ENCODE results near the gene MTUS2.

MTUS2 gene

GRCh38 chr13:29525757-29526156, 705.6 kb downstream of the MTUS2 start:
- H3K36me3 ChIP-seq (ENCODE audit: control insufficient read depth, insufficient read depth, low read length) = peaks cover 87% of the 10 kb centered on the region
- no peak overlapping the region for H3K9ac ChIP-seq (ENCODE audit: low read length)
- no peaks in the 10 kb centered on the region for H3K9me3 ChIP-seq (ENCODE audit: control insufficient read depth, insufficient read depth, low read depth, low read length)
- H3K4me3 ChIP-seq (ENCODE audit: low read depth, low read length) = no peak overlapping the region
- peaks cover 13% of the 10 kb centered on the region for H3K4me1 ChIP-seq (ENCODE audit: control insufficient read depth, insufficient read depth, low read length)
- H3K27ac ChIP-seq (ENCODE audit: low read depth, low read length) = no peak overlapping the region
- H3K27me3 ChIP-seq (ENCODE audit: control insufficient read depth, insufficient read depth, low read length) = no peaks in the 10 kb centered on the region

- Histone ChIP-seq H3K9ac (ENCODE audit: low read length) (no peak overlapping the region), H3K9me3 (ENCODE audit: control insufficient read depth, insufficient read depth, low read depth, low read length) (no peaks in the 10 kb centered on the region), H3K4me1 (ENCODE audit: control insufficient read depth, insufficient read depth, low read length) (peaks cover 13% of the 10 kb centered on the region), H3K36me3 (ENCODE audit: control insufficient read depth, insufficient read depth, low read length) (peaks cover 87% of the 10 kb centered on the region), H3K4me3 (ENCODE audit: low read depth, low read length) (no peak overlapping the region), H3K27me3 (ENCODE audit: control insufficient read depth, insufficient read depth, low read length) (no peaks in the 10 kb centered on the region), H3K27ac (ENCODE audit: low read depth, low read length) (no peak overlapping the region)
Measured at GRCh38 chr13:29526741-29527140, 706.6 kb downstream of the MTUS2 start.

GRCh38 chr13:29527511-29527910, 707.4 kb downstream of the MTUS2 start:
- Histone ChIP-seq H3K9ac (ENCODE audit: low read length) (no peak overlapping the region), H3K36me3 (ENCODE audit: control insufficient read depth, insufficient read depth, low read length) (peaks cover 87% of the 10 kb centered on the region)

GRCh38 chr13:29527916-29528315, 707.8 kb downstream of the MTUS2 start:
- no peak overlapping the region for H3K27ac ChIP-seq (ENCODE audit: low read depth, low read length)

More at GRCh38 chr13:29527511-29527910, 707.4 kb downstream of the MTUS2 start:
- H3K9me3 ChIP-seq (ENCODE audit: control insufficient read depth, insufficient read depth, low read depth, low read length) = no peaks in the 10 kb centered on the region
- peaks cover 8% of the 10 kb centered on the region for H3K4me1 ChIP-seq (ENCODE audit: control insufficient read depth, insufficient read depth, low read length)
- H3K27me3 ChIP-seq (ENCODE audit: control insufficient read depth, insufficient read depth, low read length) = no peaks in the 10 kb centered on the region
- H3K4me3 ChIP-seq (ENCODE audit: low read depth, low read length) = no peak overlapping the region
- H3K27ac ChIP-seq (ENCODE audit: low read depth, low read length) = no peak overlapping the region

GRCh38 chr13:29529754-29530153, 709.6 kb downstream of the MTUS2 start:
- no peak overlapping the region for H3K9ac ChIP-seq (ENCODE audit: low read length)
- no peaks in the 10 kb centered on the region for H3K27me3 ChIP-seq (ENCODE audit: control insufficient read depth, insufficient read depth, low read length)
- H3K4me1 ChIP-seq (ENCODE audit: control insufficient read depth, insufficient read depth, low read length) = no peaks in the 10 kb centered on the region
- no peaks in the 10 kb centered on the region for H3K9me3 ChIP-seq (ENCODE audit: control insufficient read depth, insufficient read depth, low read depth, low read length)
- peaks cover 87% of the 10 kb centered on the region for H3K36me3 ChIP-seq (ENCODE audit: control insufficient read depth, insufficient read depth, low read length)
- no peak overlapping the region for H3K4me3 ChIP-seq (ENCODE audit: low read depth, low read length)
- H3K27ac ChIP-seq (ENCODE audit: low read depth, low read length) = no peak overlapping the region

More at GRCh38 chr13:29527916-29528315, 707.8 kb downstream of the MTUS2 start:
- no peaks in the 10 kb centered on the region for H3K9me3 ChIP-seq (ENCODE audit: control insufficient read depth, insufficient read depth, low read depth, low read length)
- H3K36me3 ChIP-seq (ENCODE audit: control insufficient read depth, insufficient read depth, low read length) = peaks cover 87% of the 10 kb centered on the region
- H3K4me3 ChIP-seq (ENCODE audit: low read depth, low read length) = no peak overlapping the region
- H3K4me1 ChIP-seq (ENCODE audit: control insufficient read depth, insufficient read depth, low read length) = peaks cover 4% of the 10 kb centered on the region
- H3K9ac ChIP-seq (ENCODE audit: low read length) = no peak overlapping the region
- no peaks in the 10 kb centered on the region for H3K27me3 ChIP-seq (ENCODE audit: control insufficient read depth, insufficient read depth, low read length)

GRCh38 chr13:29530901-29531300, 710.8 kb downstream of the MTUS2 start:
- H3K4me1 ChIP-seq (ENCODE audit: control insufficient read depth, insufficient read depth, low read length) = no peaks in the 10 kb centered on the region
- no peak overlapping the region for H3K4me3 ChIP-seq (ENCODE audit: low read depth, low read length)
- H3K9me3 ChIP-seq (ENCODE audit: control insufficient read depth, insufficient read depth, low read depth, low read length) = no peaks in the 10 kb centered on the region
- H3K36me3 ChIP-seq (ENCODE audit: control insufficient read depth, insufficient read depth, low read length) = peaks cover 93% of the 10 kb centered on the region
- H3K9ac ChIP-seq (ENCODE audit: low read length) = no peak overlapping the region
- no peaks in the 10 kb centered on the region for H3K27me3 ChIP-seq (ENCODE audit: control insufficient read depth, insufficient read depth, low read length)
- H3K27ac ChIP-seq (ENCODE audit: low read depth, low read length) = no peak overlapping the region

DNA sequence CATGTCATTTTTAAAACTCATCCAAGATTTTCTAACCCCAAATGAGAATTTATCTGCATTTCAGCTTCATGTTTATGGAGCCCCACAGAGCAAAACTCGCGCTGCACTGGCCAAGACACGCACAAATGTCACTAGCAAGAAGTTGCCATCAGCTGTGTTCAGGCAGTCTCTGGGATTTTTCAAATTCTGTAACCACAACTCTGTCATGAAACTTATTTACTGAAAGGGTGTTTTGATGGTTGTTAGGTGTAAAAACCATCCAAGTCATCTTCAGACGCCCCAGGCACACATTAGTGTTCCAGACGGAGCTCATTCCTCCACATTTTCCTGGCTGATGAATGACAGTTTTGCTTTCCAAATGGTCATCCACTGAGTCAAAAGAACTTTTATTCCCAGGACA, 712.0 kb downstream of the MTUS2 start:
- no peak overlapping the region for H3K4me3 ChIP-seq (ENCODE audit: low read depth, low read length)
- H3K9ac ChIP-seq (ENCODE audit: low read length) = no peak overlapping the region
- peaks cover 94% of the 10 kb centered on the region for H3K36me3 ChIP-seq (ENCODE audit: control insufficient read depth, insufficient read depth, low read length)
- no peaks in the 10 kb centered on the region for H3K4me1 ChIP-seq (ENCODE audit: control insufficient read depth, insufficient read depth, low read length)
- no peaks in the 10 kb centered on the region for H3K27me3 ChIP-seq (ENCODE audit: control insufficient read depth, insufficient read depth, low read length)
- H3K27ac ChIP-seq (ENCODE audit: low read depth, low read length) = no peak overlapping the region
- H3K9me3 ChIP-seq (ENCODE audit: control insufficient read depth, insufficient read depth, low read depth, low read length) = no peaks in the 10 kb centered on the region

GRCh38 chr13:29532821-29533220, 712.7 kb downstream of the MTUS2 start:
- Histone ChIP-seq H3K4me3 (ENCODE audit: low read depth, low read length) (no peak overlapping the region), H3K36me3 (ENCODE audit: control insufficient read depth, insufficient read depth, low read length) (peaks cover 87% of the 10 kb centered on the region), H3K27ac (ENCODE audit: low read depth, low read length) (no peak overlapping the region), H3K9ac (ENCODE audit: low read length) (no peak overlapping the region), H3K27me3 (ENCODE audit: control insufficient read depth, insufficient read depth, low read length) (no peaks in the 10 kb centered on the region), H3K9me3 (ENCODE audit: control insufficient read depth, insufficient read depth, low read depth, low read length) (no peaks in the 10 kb centered on the region), H3K4me1 (ENCODE audit: control insufficient read depth, insufficient read depth, low read length) (no peaks in the 10 kb centered on the region)

DNA sequence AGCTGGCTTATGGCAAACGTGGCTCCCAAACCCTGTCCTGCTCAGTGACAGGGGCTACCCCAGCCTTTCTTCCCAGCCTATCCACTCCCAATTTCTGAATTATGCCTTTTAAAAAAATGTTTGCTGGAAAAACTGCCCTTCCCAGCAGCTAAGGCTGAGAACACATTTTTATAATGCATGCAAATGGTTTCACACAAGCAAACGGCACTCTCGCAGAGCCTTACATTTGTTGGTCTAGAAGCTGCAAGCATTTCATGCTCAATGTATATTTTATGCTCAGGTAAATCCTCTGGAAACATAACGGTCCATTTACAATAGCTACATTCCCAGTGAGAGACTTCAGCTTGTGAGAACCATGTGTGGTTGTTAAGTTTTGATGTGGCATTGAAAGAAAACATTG, 713.9 kb downstream of the MTUS2 start:
- Histone ChIP-seq H3K4me1 (ENCODE audit: control insufficient read depth, insufficient read depth, low read length) (peaks cover 7% of the 10 kb centered on the region), H3K9me3 (ENCODE audit: control insufficient read depth, insufficient read depth, low read depth, low read length) (no peaks in the 10 kb centered on the region), H3K27me3 (ENCODE audit: control insufficient read depth, insufficient read depth, low read length) (no peaks in the 10 kb centered on the region), H3K4me3 (ENCODE audit: low read depth, low read length) (no peak overlapping the region), H3K27ac (ENCODE audit: low read depth, low read length) (no peak overlapping the region), H3K36me3 (ENCODE audit: control insufficient read depth, insufficient read depth, low read length) (peaks cover 75% of the 10 kb centered on the region), H3K9ac (ENCODE audit: low read length) (no peak overlapping the region)

DNA sequence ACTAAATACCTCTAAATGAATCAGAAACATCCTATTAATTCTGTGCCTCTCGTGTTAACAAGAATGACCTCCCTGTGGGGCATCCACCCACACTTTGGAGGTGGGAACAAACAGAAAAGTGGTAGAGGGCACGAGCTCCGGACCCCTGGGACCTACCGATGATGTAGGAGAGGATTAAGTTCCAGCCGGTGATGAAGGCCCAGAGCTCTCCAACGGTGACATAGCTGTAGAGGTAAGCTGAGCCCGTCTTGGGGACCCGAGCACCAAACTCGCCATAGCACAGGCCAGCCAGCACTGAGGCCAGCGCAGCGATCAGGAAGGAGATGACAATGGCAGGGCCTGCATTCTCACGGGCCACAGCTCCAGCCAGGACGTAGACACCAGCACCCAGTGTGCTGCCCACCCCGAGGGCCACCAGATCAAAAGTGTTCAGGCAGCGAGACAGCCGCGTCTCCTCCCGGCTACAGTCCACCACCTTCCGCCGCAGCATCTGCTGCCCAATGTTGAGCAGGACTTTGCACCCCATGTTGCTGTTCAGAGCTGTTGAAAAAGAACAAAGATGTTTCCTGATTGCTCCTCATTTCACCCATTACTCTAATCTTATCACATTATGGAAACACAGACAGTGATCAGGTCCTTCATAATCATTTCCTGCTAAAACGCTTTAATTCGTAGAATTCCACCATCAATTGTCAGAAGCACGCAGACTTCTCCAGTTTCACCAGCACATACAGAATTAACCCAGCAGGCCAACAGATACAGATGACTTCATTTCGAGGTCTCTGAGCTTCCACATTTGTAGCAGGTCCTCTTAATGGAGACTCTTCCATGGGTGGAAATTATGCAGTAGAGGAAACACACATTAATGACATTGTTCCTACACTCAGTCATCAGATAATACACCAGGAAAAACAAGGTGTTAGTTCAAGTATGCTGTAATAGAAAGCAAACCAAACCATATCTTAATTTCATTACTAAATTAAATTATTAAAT, 715.8 kb downstream of the MTUS2 start:
- H3K9ac ChIP-seq (ENCODE audit: low read length) = no peak overlapping the region
- no peaks in the 10 kb centered on the region for H3K27me3 ChIP-seq (ENCODE audit: control insufficient read depth, insufficient read depth, low read length)
- peaks cover 56% of the 10 kb centered on the region for H3K36me3 ChIP-seq (ENCODE audit: control insufficient read depth, insufficient read depth, low read length)
- H3K9me3 ChIP-seq (ENCODE audit: control insufficient read depth, insufficient read depth, low read depth, low read length) = no peaks in the 10 kb centered on the region
- H3K27ac ChIP-seq (ENCODE audit: low read depth, low read length) = no peak overlapping the region
- H3K4me3 ChIP-seq (ENCODE audit: low read depth, low read length) = no peak overlapping the region
- H3K4me1 ChIP-seq (ENCODE audit: control insufficient read depth, insufficient read depth, low read length) = peaks cover 24% of the 10 kb centered on the region

DNA sequence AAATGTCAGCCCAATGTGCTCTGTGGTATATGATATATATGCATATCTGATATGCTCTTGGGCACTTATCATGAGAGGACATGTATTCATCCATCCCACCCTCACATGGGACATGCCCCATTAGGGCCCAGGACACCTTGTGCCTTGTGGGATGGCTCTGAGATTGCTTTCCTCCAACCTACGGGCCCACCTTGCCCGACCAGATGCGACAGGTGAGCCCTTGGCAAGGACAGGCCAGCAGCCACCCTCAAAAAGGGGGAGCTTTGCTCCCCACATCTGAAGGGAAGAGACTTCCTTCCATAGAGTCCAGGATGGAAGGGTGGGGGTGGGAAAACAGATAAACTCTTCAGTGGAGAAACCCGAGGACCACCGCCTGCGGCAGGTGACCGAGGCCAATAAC, 716.7 kb downstream of the MTUS2 start:
- peaks cover 49% of the 10 kb centered on the region for H3K36me3 ChIP-seq (ENCODE audit: control insufficient read depth, insufficient read depth, low read length)
- no peaks in the 10 kb centered on the region for H3K9me3 ChIP-seq (ENCODE audit: control insufficient read depth, insufficient read depth, low read depth, low read length)

More for the DNA sequence above, 716.7 kb downstream of the MTUS2 start:
- Histone ChIP-seq H3K4me1 (ENCODE audit: control insufficient read depth, insufficient read depth, low read length) (peaks cover 29% of the 10 kb centered on the region), H3K9ac (ENCODE audit: low read length) (no peak overlapping the region), H3K4me3 (ENCODE audit: low read depth, low read length) (no peak overlapping the region), H3K27me3 (ENCODE audit: control insufficient read depth, insufficient read depth, low read length) (no peaks in the 10 kb centered on the region), H3K27ac (ENCODE audit: low read depth, low read length) (no peak overlapping the region)
